ENCODE data around the gene LHPP. TPM values are rescaled to one million over a fixed set of nuclear protein-coding genes. Genes with fewer than 3 reads are reported as not detected.

LHPP gene
- total RNA-seq, 1 donor from 2014 or later = 4.2 TPM

DNA sequence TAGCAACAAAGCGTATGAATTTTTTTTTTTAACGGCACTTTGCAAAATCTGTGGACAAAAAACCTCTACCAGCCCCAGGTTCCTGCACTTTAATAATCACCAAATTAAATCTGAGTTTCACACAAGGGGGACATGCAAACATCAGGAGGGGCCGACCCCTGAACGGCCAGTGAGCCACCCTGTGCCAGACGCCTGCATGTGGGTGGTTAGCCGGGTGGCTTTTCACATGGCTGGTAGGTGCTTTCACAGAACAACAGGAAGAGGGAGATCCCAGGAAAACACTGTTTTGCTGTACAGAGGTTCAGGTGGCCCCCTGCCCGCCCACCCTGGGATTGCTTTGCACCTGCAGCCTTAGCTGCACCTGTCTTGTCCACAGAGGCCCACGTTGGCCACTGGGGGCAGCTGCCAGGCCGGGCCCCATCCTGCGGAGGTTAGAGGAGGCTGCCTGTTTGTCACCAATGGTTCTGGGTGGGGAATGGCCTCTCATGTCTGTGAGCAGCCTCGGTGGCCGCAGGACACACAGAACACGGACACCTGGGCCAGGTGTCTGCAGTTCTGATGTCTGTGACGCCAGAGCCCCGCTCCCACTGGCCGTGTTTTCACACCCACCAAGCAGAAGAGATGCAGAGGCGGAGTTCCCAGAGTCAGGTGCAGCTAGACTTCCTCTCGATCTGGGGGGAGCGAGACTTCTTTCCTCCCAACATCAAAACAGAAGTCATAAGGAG lies 174.8 kb downstream of the LHPP start:
- H3K36me3 Mint-ChIP-seq (ENCODE audit: low read depth, unreplicated experiment) = peaks cover 9% of the 10 kb centered on the region
- no peak overlapping the region for H3K27ac Mint-ChIP-seq (ENCODE audit: unreplicated experiment)
- peaks cover 16% of the 10 kb centered on the region for H3K4me1 Mint-ChIP-seq (ENCODE audit: unreplicated experiment)
- H3K27me3 Mint-ChIP-seq (ENCODE audit: unreplicated experiment) = peaks cover 2% of the 10 kb centered on the region
- H3K4me3 Mint-ChIP-seq (ENCODE audit: unreplicated experiment) = no peak overlapping the region
- H3K9me3 Mint-ChIP-seq (ENCODE audit: unreplicated experiment) = no peaks in the 10 kb centered on the region
- TF ChIP-seq, protein P1, sequence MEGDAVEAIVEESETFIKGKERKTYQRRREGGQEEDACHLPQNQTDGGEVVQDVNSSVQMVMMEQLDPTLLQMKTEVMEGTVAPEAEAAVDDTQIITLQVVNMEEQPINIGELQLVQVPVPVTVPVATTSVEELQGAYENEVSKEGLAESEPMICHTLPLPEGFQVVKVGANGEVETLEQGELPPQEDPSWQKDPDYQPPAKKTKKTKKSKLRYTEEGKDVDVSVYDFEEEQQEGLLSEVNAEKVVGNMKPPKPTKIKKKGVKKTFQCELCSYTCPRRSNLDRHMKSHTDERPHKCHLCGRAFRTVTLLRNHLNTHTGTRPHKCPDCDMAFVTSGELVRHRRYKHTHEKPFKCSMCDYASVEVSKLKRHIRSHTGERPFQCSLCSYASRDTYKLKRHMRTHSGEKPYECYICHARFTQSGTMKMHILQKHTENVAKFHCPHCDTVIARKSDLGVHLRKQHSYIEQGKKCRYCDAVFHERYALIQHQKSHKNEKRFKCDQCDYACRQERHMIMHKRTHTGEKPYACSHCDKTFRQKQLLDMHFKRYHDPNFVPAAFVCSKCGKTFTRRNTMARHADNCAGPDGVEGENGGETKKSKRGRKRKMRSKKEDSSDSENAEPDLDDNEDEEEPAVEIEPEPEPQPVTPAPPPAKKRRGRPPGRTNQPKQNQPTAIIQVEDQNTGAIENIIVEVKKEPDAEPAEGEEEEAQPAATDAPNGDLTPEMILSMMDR (IDR thresholded peaks at IDR 0.05; ENCODE audit: unreplicated experiment) = no peak
- no peak for DNase-seq (ENCODE audit: low spot score)

DNA sequence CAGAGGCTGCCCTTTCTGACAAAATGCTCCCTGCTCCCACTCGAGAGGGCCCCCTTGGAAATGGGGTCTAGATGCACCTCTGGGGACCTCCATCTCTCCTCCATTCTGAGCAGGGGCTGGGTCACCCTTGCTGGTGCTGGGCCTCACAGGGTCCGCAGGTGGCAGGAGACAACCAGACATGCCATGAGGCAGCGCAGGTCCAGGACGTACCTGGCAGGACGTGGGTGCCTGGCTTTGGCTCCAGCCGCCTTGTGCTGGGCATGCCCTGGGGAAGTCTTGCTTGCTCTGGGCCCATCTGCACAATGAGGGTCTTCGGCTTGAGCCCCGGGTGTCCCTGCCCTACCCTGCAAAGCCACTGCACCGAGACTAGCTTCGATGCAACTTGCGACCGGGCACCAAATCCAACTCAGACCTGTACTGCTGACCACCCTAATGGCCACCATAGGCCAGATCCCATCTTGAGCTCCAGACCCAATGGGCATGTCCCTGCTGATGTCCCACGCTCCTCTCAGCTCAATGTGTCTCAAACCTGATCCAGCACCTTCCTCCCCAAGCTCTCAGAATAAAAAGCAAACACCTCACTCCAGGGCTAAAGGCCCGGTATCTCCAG lies 175.6 kb downstream of the LHPP start:
- Mint-ChIP-seq H3K27ac (ENCODE audit: unreplicated experiment) (no peak overlapping the region), H3K4me3 (ENCODE audit: unreplicated experiment) (no peak overlapping the region), H3K36me3 (ENCODE audit: low read depth, unreplicated experiment) (peaks cover 9% of the 10 kb centered on the region), H3K27me3 (ENCODE audit: unreplicated experiment) (peaks cover 2% of the 10 kb centered on the region), H3K4me1 (ENCODE audit: unreplicated experiment) (peaks cover 16% of the 10 kb centered on the region), H3K9me3 (ENCODE audit: unreplicated experiment) (no peaks in the 10 kb centered on the region)
- TF ChIP-seq, protein P1 (IDR thresholded peaks at IDR 0.05; ENCODE audit: unreplicated experiment) = no peak
- no peak for DNase-seq (ENCODE audit: low spot score)

- no peaks in the 10 kb centered on the region for H3K27me3 Mint-ChIP-seq (ENCODE audit: unreplicated experiment)
- H3K36me3 Mint-ChIP-seq (ENCODE audit: low read depth, unreplicated experiment) = peaks cover 11% of the 10 kb centered on the region
- DNase-seq (ENCODE audit: low spot score) = no peak
- no peak overlapping the region for H3K4me3 Mint-ChIP-seq (ENCODE audit: unreplicated experiment)
- TF ChIP-seq, protein P1 (IDR thresholded peaks at IDR 0.05; ENCODE audit: unreplicated experiment) = no peak
- H3K9me3 Mint-ChIP-seq (ENCODE audit: unreplicated experiment) = no peaks in the 10 kb centered on the region
- peaks cover 18% of the 10 kb centered on the region for H3K4me1 Mint-ChIP-seq (ENCODE audit: unreplicated experiment)
- H3K27ac Mint-ChIP-seq (ENCODE audit: unreplicated experiment) = no peak overlapping the region
These were observed 176.1 kb downstream of the LHPP start for GRCh38 chr10:124637746-124638145.

DNA sequence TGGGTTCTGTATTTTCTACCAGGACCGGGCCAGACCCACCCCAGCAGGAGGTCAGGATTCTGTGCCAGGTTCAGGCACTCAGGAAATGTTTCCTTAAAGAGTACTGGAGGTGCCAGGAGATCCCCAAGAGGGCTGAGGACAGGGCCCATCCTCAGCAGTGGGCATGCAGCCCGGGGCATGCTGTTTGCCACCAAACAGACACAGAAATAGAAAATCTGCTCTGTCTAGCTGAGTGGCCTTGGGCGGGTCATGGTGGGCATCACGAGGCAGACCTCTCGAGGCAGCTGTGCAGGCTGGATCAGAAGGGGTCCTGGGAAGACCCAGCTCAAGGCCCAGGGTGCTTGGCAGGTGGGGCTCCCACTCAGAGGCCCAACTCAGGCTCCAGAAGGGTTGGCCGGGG lies 177.6 kb downstream of the LHPP start:
- TF ChIP-seq, protein P1 (IDR thresholded peaks at IDR 0.05; ENCODE audit: unreplicated experiment) = no peak
- Mint-ChIP-seq H3K4me3 (ENCODE audit: unreplicated experiment) (no peak overlapping the region), H3K4me1 (ENCODE audit: unreplicated experiment) (peaks cover 24% of the 10 kb centered on the region), H3K9me3 (ENCODE audit: unreplicated experiment) (no peaks in the 10 kb centered on the region), H3K27me3 (ENCODE audit: unreplicated experiment) (no peaks in the 10 kb centered on the region), H3K36me3 (ENCODE audit: low read depth, unreplicated experiment) (peaks cover 14% of the 10 kb centered on the region), H3K27ac (ENCODE audit: unreplicated experiment) (no peak overlapping the region)
- DNase-seq (ENCODE audit: low spot score) = no peak

DNA sequence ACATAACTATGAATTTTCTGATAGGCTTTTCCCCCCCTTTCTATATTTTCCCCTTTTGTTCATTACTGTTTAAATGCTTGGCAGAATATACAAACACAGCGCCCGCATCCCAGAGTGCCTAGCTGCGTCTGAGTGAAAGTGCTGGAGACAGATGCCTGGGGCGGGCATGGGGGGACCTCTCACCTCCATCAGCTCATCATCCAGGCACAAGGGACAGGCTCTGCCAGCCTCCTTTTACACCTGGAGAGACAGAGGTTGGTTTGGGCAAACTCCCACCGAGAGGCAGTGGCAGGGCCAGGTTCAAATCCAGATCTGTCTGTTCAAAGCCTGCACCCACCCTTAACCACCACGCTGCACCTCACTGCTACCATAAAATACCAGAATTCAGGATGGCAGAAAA lies 178.0 kb downstream of the LHPP start:
- Mint-ChIP-seq H3K9me3 (ENCODE audit: unreplicated experiment) (no peaks in the 10 kb centered on the region), H3K36me3 (ENCODE audit: low read depth, unreplicated experiment) (peaks cover 14% of the 10 kb centered on the region)
- TF ChIP-seq, protein P1 (IDR thresholded peaks at IDR 0.05; ENCODE audit: unreplicated experiment) = no peak

More for the DNA sequence above, 178.0 kb downstream of the LHPP start:
- no peaks in the 10 kb centered on the region for H3K27me3 Mint-ChIP-seq (ENCODE audit: unreplicated experiment)
- peaks cover 28% of the 10 kb centered on the region for H3K4me1 Mint-ChIP-seq (ENCODE audit: unreplicated experiment)
- H3K4me3 Mint-ChIP-seq (ENCODE audit: unreplicated experiment) = no peak overlapping the region
- H3K27ac Mint-ChIP-seq (ENCODE audit: unreplicated experiment) = no peak overlapping the region
- DNase-seq (ENCODE audit: low spot score) = no peak

Measured in endothelial cell (in vitro differentiated cells).